CD8-positive, alpha-beta memory T cell (primary cell): Measurements from ENCODE around the gene ADGRL2. TPM values are rescaled to one million over a fixed set of nuclear protein-coding genes. Genes with fewer than 3 reads are reported as not detected.

Experiments used
- CTCF ChIA-PET: fragments of 350-600 bp; sonication (Branson Sonifier 250); formaldehyde crosslinking; loops from one replicate; lab custom pipeline; 2021; ENCODE audit warnings: antibody characterized with exemption; lab: Charles Lee
- POLR2A ChIA-PET: fragments of 350-600 bp; sonication (Branson Sonifier 250); formaldehyde crosslinking; loops from one replicate; lab custom pipeline; 2021; ENCODE audit warnings: antibody characterized with exemption; lab: Charles Lee
- DNase-seq, 5 donors: peaks; one replicate each; pipeline versions ENCODE4 v3.0.0 to v3.0.0-alpha.2; 2020 to 2022; ENCODE audit warnings: mixed read lengths in 1 of 5
- H3K27ac ChIP-seq: one replicate; pipeline ENCODE4 v1.7.0; 2013; ENCODE audit warnings: low read depth, mild to moderate bottlenecking, low read length, moderate library complexity
- H3K27me3 ChIP-seq: 2 replicates; pipeline ENCODE4 v1.7.0; 2013; ENCODE audit warnings: low read length, mild to moderate bottlenecking; ENCODE audit not compliant: insufficient read depth, poor library complexity, severe bottlenecking
- H3K36me3 ChIP-seq: 2 replicates; pipeline ENCODE4 v1.7.0; 2013; ENCODE audit warnings: mild to moderate bottlenecking, low read length, moderate library complexity; ENCODE audit not compliant: insufficient read depth
- H3K4me1 ChIP-seq: 2 replicates; pipeline ENCODE4 v1.7.0; 2013; ENCODE audit warnings: mild to moderate bottlenecking, low read length, moderate library complexity; ENCODE audit not compliant: insufficient read depth
- H3K4me3 ChIP-seq: 2 replicates; pipeline ENCODE4 v1.7.0; 2013; ENCODE audit warnings: mild to moderate bottlenecking, low read length
- H3K9me3 ChIP-seq: 2 replicates; pipeline ENCODE4 v1.7.0; 2013; ENCODE audit warnings: mild to moderate bottlenecking, low read length
- H3K27ac Mint-ChIP-seq, 8 donors: one replicate each; pipeline ENCODE4 v1.8.0; 2020 to 2021; ENCODE audit warnings: mixed read lengths in 8 of 8, mild to moderate bottlenecking in 6 of 8, inconsistent platforms in 3 of 8, moderate library complexity in 3 of 8
- H3K27me3 Mint-ChIP-seq, 2 donors: one replicate each; pipeline ENCODE4 v1.8.0; 2020 to 2021; ENCODE audit warnings: mixed read lengths in 2 of 2, mild to moderate bottlenecking in 1 of 2, moderate library complexity in 1 of 2
- H3K36me3 Mint-ChIP-seq, 3 donors: one replicate each; pipeline ENCODE4 v1.8.0; 2020 to 2021; ENCODE audit warnings: mixed read lengths in 3 of 3, inconsistent platforms in 1 of 3, mild to moderate bottlenecking in 1 of 3
- H3K4me1 Mint-ChIP-seq, 3 donors: one replicate each; pipeline ENCODE4 v1.8.0; 2020 to 2021; ENCODE audit warnings: mixed read lengths in 3 of 3, inconsistent platforms in 1 of 3, mild to moderate bottlenecking in 1 of 3
- H3K4me3 Mint-ChIP-seq, 7 donors: one replicate each; pipeline ENCODE4 v1.8.0; 2020 to 2021; ENCODE audit warnings: mixed read lengths in 7 of 7, mild to moderate bottlenecking in 6 of 7, moderate library complexity in 4 of 7, inconsistent platforms in 2 of 7
- H3K9me3 Mint-ChIP-seq, 5 donors: one replicate each; pipeline ENCODE4 v1.8.0; 2020 to 2022; ENCODE audit warnings: mixed read lengths in 5 of 5, mild to moderate bottlenecking in 3 of 5, moderate library complexity in 2 of 5, inconsistent platforms in 1 of 5
- polyA plus RNA-seq: library from polyadenylated mRNA; unstranded; fragments of 300-500 nt; fragmentation: Illumina TruSeq; gene quantifications from one replicate; pipeline ENCODE4 v1.2.3, GENCODE V29; 2021
- total RNA-seq, 2 experiments: library from RNA; stranded (reverse); gene quantifications; one replicate each; pipeline ENCODE4 v1.2.3, GENCODE V29; 2021

ADGRL2 gene
- total and polyA plus RNA-seq, 3 experiments from 2014 or later, result not detected

DNA sequence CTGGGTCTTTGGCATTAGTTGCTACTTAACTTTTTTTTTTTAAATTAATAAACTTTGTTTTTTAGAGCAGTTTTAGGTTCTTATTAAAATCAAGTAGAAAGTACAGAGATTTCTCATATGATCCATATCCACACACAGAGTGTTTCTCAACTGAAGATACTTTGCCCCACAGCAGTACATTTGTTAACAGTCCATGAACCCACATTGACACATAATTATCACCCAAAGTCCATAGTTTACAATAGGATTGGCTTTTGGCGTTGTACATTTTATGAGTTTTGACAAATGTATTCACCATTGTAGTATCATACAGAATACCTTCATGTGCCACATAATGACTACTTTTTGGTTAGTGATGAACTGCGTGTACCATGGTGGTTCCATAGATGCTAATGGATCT lies 106.8 kb downstream of the ADGRL2 start:
- no peaks in the 10 kb centered on the region for H3K27me3 Mint-ChIP-seq
- no peaks in the 10 kb centered on the region for H3K4me1 Mint-ChIP-seq
- no peaks in the 10 kb centered on the region for H3K27me3 ChIP-seq
- H3K27ac ChIP-seq, result no peak overlapping the region
- no peaks in the 10 kb centered on the region for H3K36me3 ChIP-seq
- no peaks in the 10 kb centered on the region for H3K4me1 ChIP-seq
- no peak overlapping the region for H3K27ac Mint-ChIP-seq
- ChIA-PET CTCF (no interaction called here), POLR2A (no interaction called here)
- no peak for DNase-seq
- no peak overlapping the region for H3K4me3 ChIP-seq
- no peaks in the 10 kb centered on the region for H3K36me3 Mint-ChIP-seq
- no peaks in the 10 kb centered on the region for H3K9me3 ChIP-seq
- peaks cover 0 to 29% (median 3%) of the 10 kb centered on the region in 5 donors for H3K9me3 Mint-ChIP-seq
- H3K4me3 Mint-ChIP-seq, result no peak overlapping the region

GRCh38 chr1:81912383-81912782 lies 111.6 kb downstream of the ADGRL2 start:
- H3K27me3 Mint-ChIP-seq, result no peaks in the 10 kb centered on the region

GRCh38 chr1:81915937-81916336 lies 115.2 kb downstream of the ADGRL2 start:
- ChIA-PET POLR2A (no interaction called here), CTCF (no interaction called here)
- DNase-seq, result no peak
- Mint-ChIP-seq H3K27me3 (no peaks in the 10 kb centered on the region), H3K36me3 (no peaks in the 10 kb centered on the region), H3K4me3 (no peak overlapping the region), H3K4me1 (no peaks in the 10 kb centered on the region), H3K27ac (no peak overlapping the region), H3K9me3 (peaks cover 0 to 33% (median 0%) of the 10 kb centered on the region in 5 donors)
- no peaks in the 10 kb centered on the region for H3K9me3 ChIP-seq
- no peak overlapping the region for H3K27ac ChIP-seq
- H3K4me1 ChIP-seq, result no peaks in the 10 kb centered on the region
- no peaks in the 10 kb centered on the region for H3K36me3 ChIP-seq
- no peak overlapping the region for H3K4me3 ChIP-seq
- no peaks in the 10 kb centered on the region for H3K27me3 ChIP-seq

More at GRCh38 chr1:81912383-81912782, 111.6 kb downstream of the ADGRL2 start:
- Histone ChIP-seq H3K36me3 (no peaks in the 10 kb centered on the region), H3K9me3 (no peaks in the 10 kb centered on the region), H3K27ac (no peak overlapping the region), H3K4me3 (no peak overlapping the region), H3K4me1 (no peaks in the 10 kb centered on the region), H3K27me3 (no peaks in the 10 kb centered on the region)
- CTCF ChIA-PET, result no interaction called here
- Mint-ChIP-seq H3K27ac (no peak overlapping the region), H3K36me3 (no peaks in the 10 kb centered on the region), H3K4me3 (no peak overlapping the region), H3K9me3 (peaks cover 0 to 43% (median 3%) of the 10 kb centered on the region in 5 donors), H3K4me1 (no peaks in the 10 kb centered on the region)
- no peak for DNase-seq
- POLR2A ChIA-PET, result no interaction called here

DNA sequence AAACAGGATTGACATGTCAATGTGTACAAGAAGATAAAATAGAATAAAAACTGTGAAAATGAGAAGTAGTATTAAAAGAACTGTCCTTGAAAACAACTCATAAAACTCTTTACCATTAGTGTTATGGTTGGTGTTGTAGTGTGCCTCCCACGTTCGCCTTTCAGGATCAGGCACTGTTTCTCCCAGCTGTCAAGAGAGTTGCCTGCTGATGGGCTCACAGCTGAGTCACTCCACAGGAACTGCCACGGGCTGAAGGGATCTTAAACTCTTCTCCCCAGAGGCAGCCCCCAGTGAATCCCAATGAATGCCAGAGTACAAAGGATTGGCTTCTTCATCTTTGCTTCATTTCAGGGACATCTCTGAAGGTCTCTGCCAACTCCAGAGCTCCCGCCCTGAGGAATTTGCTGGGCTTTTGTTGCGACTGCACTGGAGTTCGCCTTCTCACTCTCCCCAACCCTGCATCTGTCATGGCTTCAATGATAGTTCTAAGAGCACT lies 119.6 kb downstream of the ADGRL2 start:
- Histone ChIP-seq H3K36me3 (no peaks in the 10 kb centered on the region), H3K9me3 (no peaks in the 10 kb centered on the region), H3K27me3 (no peaks in the 10 kb centered on the region), H3K27ac (no peak overlapping the region), H3K4me3 (no peak overlapping the region), H3K4me1 (no peaks in the 10 kb centered on the region)
- no peaks in the 10 kb centered on the region for H3K4me1 Mint-ChIP-seq
- no peak overlapping the region for H3K27ac Mint-ChIP-seq
- no peak for DNase-seq
- POLR2A ChIA-PET, result no interaction called here
- H3K4me3 Mint-ChIP-seq, result no peak overlapping the region
- H3K27me3 Mint-ChIP-seq, result no peaks in the 10 kb centered on the region
- CTCF ChIA-PET, result no interaction called here
- H3K36me3 Mint-ChIP-seq, result no peaks in the 10 kb centered on the region
- H3K9me3 Mint-ChIP-seq, result peaks cover 1 to 15% (median 6%) of the 10 kb centered on the region in 5 donors

DNA sequence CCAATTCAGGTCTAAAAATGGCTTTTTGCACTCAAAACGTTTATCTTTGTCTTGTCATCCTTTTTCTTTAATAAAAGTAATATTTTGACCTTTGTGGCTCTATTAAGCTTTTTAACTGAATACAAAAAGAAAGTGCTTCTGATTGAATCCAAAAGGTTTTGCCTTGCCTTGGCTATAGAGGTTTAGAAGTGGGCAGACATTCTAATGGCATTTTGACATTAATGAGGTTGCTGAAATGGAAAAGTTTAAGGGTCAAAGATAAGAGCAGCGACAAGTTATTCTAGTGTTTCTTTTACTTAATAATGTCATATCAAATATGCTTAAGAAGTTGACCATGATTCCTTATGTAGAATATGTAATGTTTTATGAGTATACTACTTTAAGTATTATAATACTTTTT lies 120.2 kb downstream of the ADGRL2 start:
- DNase-seq, result no peak
- Histone ChIP-seq H3K27me3 (no peaks in the 10 kb centered on the region), H3K27ac (no peak overlapping the region), H3K4me3 (no peak overlapping the region), H3K9me3 (no peaks in the 10 kb centered on the region), H3K36me3 (no peaks in the 10 kb centered on the region), H3K4me1 (no peaks in the 10 kb centered on the region)
- Mint-ChIP-seq H3K27ac (no peak overlapping the region), H3K9me3 (peaks cover 1 to 15% (median 6%) of the 10 kb centered on the region in 5 donors), H3K4me1 (no peaks in the 10 kb centered on the region), H3K27me3 (no peaks in the 10 kb centered on the region), H3K36me3 (no peaks in the 10 kb centered on the region), H3K4me3 (no peak overlapping the region)
- POLR2A ChIA-PET, result no interaction called here
- CTCF ChIA-PET, result no interaction called here

DNA sequence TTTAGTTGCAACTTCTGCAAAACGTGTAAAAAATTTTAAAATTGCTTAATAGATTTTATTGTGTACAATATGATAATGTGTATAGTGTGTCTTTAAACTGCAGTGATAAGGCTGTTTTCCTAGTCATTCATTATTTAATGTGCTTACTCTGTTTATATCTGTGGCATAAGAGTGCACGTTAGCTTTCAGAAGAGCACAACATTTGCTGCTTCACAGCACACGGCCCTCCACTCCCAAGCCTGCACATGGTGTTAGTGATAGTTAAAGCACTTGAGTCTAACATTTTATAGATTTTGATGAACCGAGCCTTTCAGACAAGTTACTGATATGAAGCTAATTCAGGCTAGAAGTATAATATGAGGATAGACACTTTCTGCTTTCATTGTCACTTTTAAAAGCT lies 120.6 kb downstream of the ADGRL2 start:
- Mint-ChIP-seq H3K9me3 (peaks cover 1 to 17% (median 6%) of the 10 kb centered on the region in 5 donors), H3K4me3 (no peak overlapping the region), H3K27me3 (no peaks in the 10 kb centered on the region), H3K36me3 (no peaks in the 10 kb centered on the region), H3K4me1 (no peaks in the 10 kb centered on the region), H3K27ac (no peak overlapping the region)
- H3K36me3 ChIP-seq, result no peaks in the 10 kb centered on the region
- CTCF ChIA-PET, result no interaction called here
- no peak overlapping the region for H3K27ac ChIP-seq
- no peak for DNase-seq
- H3K27me3 ChIP-seq, result no peaks in the 10 kb centered on the region
- H3K4me1 ChIP-seq, result no peaks in the 10 kb centered on the region
- H3K9me3 ChIP-seq, result no peaks in the 10 kb centered on the region
- no peak overlapping the region for H3K4me3 ChIP-seq
- POLR2A ChIA-PET, result no interaction called here

DNA sequence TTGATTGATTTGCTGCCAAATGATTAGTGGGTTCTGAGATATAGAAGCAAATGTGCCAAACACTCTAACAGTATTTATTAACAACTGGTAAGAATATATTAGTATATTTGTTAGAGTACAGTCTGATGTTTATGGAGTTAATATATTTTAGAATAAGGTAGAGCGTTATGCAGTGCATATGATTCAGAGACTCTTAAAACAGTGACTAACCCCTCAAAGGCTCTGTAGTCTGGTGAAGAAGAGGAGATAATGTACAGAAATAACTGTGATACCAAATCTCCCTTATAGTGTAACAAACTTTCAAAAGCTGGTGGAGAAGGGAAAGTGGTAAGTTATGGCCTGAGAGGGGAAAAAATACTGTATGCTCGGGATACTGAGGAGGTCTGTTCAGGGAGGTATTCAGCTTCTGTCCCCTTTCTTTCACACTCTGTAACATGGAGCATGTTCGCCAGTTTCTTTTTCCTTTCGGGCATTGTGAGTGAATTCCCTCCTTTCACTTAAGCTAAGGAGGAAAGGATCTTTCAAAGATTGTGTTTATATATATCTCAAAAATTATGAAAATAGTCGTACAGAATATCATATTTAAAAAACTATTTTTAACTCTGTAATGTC lies 121.2 kb downstream of the ADGRL2 start:
- no peaks in the 10 kb centered on the region for H3K27me3 Mint-ChIP-seq
- no peaks in the 10 kb centered on the region for H3K9me3 ChIP-seq
- H3K36me3 Mint-ChIP-seq, result no peaks in the 10 kb centered on the region
- no peak overlapping the region for H3K27ac Mint-ChIP-seq
- peaks cover 1 to 17% (median 6%) of the 10 kb centered on the region in 5 donors for H3K9me3 Mint-ChIP-seq
- no peaks in the 10 kb centered on the region for H3K4me1 ChIP-seq
- CTCF ChIA-PET, result no interaction called here
- H3K4me3 ChIP-seq, result no peak overlapping the region
- no peaks in the 10 kb centered on the region for H3K27me3 ChIP-seq
- H3K4me3 Mint-ChIP-seq, result no peak overlapping the region
- DNase-seq, result no peak
- no peaks in the 10 kb centered on the region for H3K4me1 Mint-ChIP-seq
- H3K27ac ChIP-seq, result no peak overlapping the region
- POLR2A ChIA-PET, result no interaction called here
- H3K36me3 ChIP-seq, result no peaks in the 10 kb centered on the region

DNA sequence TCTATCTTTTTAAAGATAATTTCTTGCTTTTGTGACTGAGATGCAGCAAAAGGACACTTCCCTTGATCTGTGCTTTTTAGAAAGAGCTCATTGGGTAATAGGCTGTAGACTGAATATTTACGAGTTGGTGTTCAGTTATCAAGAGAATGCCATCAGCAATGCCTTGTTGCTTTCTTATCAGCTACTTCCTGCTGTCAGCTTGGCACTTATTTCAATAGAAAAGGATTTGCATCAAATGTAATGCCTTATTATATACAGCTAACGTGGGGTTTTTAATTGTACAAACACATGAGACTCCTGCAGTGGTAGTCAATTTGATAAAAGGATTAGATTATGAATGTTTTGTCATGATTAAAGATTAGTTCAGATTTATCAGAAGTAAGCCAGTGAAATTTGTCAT lies 122.2 kb downstream of the ADGRL2 start:
- ChIA-PET CTCF (no interaction called here), POLR2A (no interaction called here)
- no peaks in the 10 kb centered on the region for H3K9me3 ChIP-seq
- H3K27ac ChIP-seq, result no peak overlapping the region
- no peaks in the 10 kb centered on the region for H3K4me1 ChIP-seq
- Mint-ChIP-seq H3K27ac (no peak overlapping the region), H3K27me3 (no peaks in the 10 kb centered on the region), H3K9me3 (peaks cover 1 to 12% (median 6%) of the 10 kb centered on the region in 5 donors), H3K36me3 (no peaks in the 10 kb centered on the region), H3K4me3 (no peak overlapping the region), H3K4me1 (no peaks in the 10 kb centered on the region)
- H3K36me3 ChIP-seq, result no peaks in the 10 kb centered on the region
- H3K27me3 ChIP-seq, result no peaks in the 10 kb centered on the region
- no peak for DNase-seq
- H3K4me3 ChIP-seq, result no peak overlapping the region
